NCI-H1092 (cell line): ENCODE data around the gene DPYSL5.

ENCODE experiments used
- DNase-seq: peaks from one replicate; lab custom pipeline; 2025; lab: John Stamatoyannopoulos, UW

Gene DPYSL5

DNA sequence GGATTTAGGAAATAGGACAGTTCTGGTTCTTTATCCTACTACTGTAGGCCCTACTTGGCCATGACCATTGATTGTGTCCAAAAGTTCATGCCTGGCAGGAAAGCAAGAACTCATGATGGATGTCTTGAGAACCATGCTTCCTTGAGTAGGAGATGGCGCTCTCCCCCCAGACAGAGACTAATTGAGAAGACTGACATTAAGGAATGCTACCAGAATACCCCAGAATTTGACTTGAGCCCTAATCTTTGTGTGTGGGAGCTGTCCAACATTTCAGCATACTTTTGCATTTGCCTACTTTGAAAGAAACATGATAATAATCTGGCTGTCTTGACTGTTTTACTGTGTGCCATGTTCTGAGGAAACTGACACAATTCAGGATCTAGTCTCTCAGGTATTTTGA lies 145.8 kb downstream of the DPYSL5 start:
- DNase-seq, result no peak

DNA sequence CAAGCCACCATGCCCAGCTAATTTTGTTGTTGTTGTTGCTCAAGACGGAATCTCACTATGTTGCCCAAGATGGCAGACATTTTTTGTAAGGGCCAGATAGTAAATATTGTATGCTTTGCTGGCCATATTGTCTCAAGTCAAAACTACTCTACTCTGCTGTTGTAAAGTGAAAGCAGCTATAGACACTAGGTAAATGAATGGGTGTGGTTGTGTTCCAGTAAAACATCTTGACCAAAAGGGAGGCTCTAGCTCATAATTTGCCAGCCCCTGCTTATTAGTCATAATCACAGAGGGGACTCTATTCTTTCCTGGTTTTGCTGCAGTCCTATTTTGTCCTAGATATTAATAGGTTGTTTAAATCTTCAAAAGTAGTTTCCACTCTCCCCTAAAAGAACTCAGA lies 147.1 kb downstream of the DPYSL5 start:
- DNase-seq, result no peak

DNA sequence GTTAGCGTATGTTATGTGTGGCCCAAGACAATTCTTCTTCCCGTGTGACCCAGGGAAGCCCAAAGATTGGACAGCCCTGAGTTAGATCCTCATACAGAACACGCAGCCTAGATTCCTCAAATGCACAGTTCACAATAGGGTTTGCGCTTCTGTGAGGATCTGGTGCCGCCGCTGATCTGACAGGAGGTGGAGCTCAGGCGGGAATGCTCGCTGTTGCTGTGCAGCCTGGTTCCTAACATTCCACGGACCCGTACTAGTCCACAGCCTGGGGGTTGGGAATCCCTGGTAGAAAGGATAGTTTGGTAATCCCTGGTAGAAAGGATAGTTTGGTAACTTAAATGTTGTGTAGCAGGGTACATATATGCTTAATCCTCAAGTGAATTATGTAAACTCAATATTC lies 149.5 kb downstream of the DPYSL5 start:
- no peak for DNase-seq

DNA sequence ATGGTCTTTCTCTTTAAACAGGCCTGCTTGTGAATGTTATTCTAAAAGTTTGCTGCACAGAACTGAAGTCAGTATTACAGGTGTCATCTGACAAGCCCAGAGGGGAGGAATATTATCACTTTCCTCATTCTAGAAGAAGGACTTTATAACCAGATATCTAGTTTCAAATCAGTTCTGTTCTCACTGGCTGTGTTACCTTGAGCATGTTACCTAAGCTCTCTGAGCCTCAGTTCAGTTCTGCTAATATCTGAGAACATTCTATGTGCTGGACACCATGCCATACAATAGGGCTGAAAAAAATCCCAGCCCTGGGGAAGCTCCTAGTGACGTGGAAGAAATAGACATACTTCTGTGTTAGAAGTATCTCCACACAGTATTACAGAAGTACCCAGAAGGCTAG lies 150.4 kb downstream of the DPYSL5 start:
- no peak for DNase-seq
